HG03460 (cell line): ENCODE measurements around the gene TSPAN16.
"Not testable (repeated sequence)": the region's sequence is repeated elsewhere in the genome, so short reads cannot be mapped to it uniquely, and the experiment has no call there.

Experiments used
- ATAC-seq: cut with Tn5 transposase; IDR thresholded peaks from one replicate; pipeline ENCODE4 v1.9.1; 2021; ENCODE audit not compliant: unreplicated experiment

Gene TSPAN16

DNA sequence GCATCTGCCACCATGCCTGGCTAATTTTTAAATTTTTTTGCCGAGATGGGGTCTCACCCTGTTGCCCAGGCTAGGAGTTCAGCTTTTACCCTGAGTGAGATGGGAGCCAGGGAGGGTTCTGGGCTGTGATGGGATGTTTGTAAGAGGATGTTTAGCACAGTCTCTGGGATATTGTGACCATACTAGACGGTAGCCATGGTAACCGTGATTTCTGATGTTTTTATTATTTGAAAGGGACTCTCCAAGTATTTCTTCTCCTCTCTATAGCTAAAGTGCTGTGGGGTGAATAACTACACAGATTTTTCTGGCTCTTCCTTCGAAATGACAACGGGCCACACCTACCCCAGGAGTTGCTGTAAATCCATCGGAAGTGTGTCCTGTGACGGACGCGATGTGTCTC is 10.4 kb downstream of the TSPAN16 start:
- ATAC-seq = no peak

DNA sequence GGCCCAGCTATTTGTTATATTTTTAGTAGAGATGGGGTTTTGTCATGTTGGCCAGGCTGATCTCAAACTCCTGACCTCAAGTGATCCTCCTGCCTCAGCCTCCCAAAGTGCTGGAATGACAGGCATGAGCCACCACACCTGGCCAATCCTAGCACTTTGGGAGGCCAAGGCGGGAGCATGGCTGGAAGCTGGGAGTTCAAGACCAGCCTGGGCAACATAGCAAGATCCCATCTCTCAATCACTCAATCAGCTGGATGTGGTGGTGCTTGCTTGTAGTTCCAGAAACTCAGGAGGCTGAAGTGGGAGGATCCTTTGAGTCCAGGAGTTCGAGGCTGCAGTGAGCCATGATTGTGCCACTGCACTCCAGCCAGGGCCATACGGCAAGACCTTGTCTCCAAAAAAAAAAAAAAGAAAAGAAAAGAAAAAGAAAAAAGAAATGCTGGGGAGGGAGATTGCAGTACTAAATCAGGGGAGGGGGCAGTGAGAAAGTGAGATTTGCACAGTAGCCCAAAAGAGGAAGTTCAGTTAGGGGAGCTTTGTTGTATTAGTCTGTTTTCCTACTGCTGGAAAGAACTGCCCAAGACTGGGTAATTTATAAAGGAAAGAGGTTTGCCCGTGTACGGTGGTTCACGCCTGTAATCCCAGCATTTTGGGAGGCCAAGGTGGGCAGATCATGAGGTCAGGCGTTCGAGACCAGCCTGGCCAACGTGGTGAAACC is 24.5 kb downstream of the TSPAN16 start:
- not testable (repeated sequence) for ATAC-seq

DNA sequence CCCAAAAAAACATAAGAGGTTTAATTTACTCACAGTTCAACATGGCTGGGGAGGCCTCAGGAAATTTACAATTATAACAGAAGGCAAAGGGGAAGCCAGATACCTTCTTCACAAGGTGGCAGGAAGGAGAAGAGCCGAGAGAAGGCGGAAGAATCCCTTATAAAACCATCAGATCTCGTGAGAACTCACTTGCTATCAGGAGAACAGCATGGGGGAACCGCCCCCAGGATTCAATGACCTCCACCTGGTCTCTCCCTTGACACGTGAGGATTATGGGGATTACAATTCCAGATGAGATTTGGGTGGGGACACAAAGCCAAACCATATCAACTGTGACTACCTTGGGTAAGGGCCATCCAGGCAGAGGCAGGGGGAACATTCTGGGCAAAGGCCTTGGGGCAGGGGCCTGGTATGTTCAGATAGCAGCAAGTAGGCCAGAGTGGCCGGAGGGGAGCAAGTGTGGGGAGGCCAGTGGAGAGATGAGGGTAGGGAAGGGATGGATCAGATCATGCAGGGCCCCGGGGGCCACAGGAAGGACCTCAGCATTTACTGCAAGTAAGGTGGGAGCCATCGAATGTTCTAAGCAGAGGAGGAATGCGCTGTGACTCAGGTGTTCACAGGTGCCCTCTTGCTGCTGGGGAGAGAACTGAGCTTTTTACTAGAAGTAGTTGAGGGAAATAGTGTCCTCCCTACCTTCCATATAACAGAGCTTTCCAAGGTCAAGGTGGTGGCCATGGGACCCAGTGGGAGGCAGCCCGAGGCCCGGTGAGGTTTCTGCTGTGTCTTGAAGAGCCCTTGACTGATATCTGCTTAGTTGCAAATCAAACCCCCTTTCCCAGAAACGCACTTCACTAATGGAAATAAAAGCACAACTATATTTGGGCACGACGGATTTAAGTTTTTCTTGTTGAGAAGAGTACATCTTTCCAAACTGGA is 25.5 kb downstream of the TSPAN16 start:
- no peak for ATAC-seq

DNA sequence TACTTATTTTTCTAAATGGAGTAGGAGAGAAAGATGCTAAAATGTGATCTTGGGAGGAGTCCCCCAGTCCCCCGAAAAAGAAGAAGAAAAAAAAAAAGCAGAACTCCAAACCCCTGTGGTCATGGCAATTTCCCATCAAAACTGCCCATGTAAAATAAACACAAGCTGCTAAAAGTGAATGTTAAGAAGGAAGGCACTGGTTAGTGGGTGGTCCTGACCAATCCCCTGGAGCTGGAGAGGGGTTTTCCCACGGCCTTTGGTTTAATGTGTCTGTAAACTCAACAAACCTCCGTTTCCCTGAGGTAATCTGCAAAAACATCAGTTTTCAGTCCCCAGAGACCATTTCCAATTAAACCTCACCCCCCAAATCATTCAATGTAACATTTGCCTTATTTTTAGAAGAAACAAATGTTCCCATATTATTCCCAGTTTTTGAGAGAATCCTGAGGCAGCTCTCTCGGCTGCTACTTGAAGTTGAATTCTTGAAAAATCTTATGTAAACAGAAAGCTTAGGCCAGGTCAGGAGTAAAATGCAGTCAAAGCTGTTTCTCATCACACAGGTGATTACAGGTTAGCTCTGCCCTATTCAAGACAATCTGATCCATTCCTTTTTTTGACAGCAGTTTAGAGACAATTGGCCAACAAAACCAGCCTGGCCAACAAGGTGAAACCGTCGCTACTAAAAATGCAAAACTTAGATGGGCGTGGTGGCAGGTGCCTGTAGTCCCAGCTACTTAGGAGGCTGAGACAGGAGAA is 26.5 kb downstream of the TSPAN16 start:
- no peak for ATAC-seq

- ATAC-seq = no peak
These were observed 27.7 kb downstream of the TSPAN16 start for GRCh38 chr19:11323601-11324078.

DNA sequence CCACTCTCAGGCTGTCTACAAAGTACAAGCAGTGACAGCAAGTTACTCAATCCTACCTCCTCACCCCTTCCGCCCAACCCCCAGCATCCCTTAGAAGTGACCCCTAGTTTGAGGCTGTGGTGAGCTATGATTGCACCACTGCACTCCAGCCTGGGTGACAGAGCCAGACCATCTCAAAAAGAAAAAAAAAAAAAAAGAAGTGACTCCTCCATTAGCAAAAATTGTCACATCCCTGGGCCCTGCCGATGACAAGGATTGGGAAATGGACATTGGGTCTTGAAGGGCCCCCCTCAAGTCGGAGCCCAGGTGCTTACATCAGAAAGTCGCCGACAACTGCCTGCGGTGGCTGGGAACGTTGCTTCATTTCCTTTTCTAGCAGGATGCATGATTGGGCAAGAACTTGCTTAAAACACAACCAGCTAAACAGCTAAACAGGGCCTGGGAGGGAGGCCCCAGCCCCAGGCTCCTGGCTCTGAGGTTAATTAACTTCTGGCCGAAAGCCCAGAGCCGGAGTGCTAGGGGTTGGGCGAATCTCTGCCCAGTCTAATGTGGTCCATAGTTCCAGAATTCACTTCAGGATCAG is 28.2 kb downstream of the TSPAN16 start:
- peak; percentile 68 for ATAC-seq

GRCh38 chr19:11324748-11325389 is 28.9 kb downstream of the TSPAN16 start:
- ATAC-seq = no peak

DNA sequence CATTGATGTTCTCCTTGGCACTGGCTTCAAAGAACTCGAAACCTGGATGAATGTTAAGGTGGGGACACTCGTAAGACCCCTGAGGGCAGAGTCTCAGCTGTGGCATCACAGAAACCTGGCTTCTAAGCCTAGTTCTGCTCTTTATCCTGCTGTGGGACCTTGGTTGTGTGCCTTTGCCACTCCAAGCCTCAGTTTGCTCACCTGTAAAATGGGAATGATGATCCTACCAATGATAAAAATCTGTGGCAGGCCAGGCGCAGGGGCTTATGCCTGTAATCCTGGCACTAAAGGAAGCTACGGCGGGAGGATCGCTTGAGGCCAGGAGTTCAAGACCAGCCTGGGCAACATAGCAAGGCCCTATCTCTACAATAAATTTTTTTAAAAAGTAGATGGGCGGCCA is 29.6 kb downstream of the TSPAN16 start:
- ATAC-seq = no peak

GRCh38 chr19:11330127-11330526 is 34.2 kb downstream of the TSPAN16 start:
- ATAC-seq = no peak

DNA sequence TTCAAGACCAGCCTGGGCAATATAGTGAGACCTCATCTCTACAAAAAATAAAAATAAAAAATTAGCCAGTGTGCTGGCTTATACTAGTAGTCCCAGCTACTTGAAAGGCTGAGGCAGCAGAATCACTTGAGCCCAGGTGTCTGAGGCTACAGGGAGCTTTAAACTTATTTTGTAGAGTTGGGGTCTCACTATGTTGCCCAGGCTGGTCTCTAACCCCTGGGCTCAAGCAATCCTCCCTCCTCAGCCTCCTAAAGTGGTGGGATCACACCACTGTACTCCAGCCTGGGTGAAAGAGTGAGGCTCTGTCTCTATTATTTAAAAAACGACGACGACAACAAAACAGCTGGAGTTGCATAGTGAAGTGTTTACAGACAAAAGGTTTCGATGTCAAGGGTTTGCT is 35.5 kb downstream of the TSPAN16 start:
- no peak for ATAC-seq

DNA sequence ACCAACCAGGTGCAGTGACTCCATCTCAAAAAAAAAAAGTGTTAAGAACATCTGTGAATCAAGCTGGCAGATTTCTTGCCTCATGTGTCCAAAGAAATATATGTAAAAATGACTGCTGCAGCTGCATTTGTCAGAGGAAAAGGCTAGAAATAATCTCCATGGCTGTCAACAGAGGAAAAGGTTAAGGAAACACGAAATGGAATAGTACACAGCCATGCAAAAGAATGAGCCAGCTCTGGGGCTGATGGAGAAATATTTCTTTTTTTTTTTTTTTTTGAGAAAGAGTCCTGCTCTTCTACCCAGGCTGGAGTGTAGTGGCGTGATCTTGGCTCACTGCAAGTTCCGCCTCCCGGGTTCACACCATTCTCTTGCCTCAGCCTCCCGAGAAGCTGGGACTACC is 36.9 kb downstream of the TSPAN16 start:
- no peak for ATAC-seq

DNA sequence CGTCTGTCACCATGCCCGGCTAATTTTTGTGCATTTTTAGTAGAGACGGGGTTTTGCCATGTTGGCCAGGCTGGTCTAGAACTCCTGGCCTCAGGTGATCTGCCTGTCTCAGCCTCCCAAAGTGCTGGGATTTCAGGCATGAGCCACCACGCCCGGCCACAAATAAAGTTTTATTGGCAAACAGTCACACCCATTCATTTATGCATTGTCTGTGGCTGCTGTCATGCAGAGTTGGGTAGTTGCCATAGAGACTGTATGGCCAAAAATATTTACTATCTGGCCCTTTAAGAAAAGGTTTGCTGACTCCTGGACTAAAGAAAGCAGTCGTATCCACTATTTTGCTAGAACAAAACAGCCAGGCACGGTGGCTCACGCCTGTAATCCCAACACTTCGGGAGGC is 37.9 kb downstream of the TSPAN16 start:
- ATAC-seq = not testable (repeated sequence)

DNA sequence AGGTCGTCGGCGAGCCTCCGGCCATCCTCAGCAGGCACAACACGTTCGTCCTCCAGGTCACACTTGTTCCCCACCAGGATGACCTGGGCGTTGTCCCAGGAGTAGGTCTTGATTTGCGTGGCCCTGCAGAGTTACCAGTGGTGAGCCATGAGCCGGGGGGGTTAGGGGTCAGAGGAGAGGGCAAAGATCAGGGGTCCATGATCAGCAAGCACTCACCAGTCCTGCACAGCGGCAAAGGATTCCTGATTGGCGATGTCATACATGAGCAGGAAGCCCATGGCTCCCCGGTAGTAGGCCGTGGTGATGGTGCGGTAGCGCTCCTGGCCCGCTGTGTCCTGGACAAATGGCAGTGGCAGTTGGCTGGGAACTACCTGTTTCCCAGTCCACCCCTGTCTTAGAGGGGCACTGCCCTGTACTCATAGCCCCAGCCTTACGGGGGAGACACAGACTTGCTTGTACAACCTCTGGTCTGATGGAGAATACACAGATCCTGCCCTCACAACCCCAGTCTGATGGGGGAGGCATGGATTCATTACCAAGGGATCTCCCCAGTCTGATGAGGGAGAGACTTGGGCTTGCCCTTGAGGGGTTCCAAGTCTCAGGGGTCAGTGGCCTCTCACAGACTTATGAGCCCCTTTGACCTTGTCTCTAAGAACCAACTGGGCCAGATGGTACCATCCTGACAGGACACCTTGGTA is 39.6 kb downstream of the TSPAN16 start:
- ATAC-seq = no peak

GRCh38 chr19:11337080-11337479 is 41.1 kb downstream of the TSPAN16 start:
- ATAC-seq = no peak

GRCh38 chr19:11338121-11338520 is 42.2 kb downstream of the TSPAN16 start:
- ATAC-seq = no peak

DNA sequence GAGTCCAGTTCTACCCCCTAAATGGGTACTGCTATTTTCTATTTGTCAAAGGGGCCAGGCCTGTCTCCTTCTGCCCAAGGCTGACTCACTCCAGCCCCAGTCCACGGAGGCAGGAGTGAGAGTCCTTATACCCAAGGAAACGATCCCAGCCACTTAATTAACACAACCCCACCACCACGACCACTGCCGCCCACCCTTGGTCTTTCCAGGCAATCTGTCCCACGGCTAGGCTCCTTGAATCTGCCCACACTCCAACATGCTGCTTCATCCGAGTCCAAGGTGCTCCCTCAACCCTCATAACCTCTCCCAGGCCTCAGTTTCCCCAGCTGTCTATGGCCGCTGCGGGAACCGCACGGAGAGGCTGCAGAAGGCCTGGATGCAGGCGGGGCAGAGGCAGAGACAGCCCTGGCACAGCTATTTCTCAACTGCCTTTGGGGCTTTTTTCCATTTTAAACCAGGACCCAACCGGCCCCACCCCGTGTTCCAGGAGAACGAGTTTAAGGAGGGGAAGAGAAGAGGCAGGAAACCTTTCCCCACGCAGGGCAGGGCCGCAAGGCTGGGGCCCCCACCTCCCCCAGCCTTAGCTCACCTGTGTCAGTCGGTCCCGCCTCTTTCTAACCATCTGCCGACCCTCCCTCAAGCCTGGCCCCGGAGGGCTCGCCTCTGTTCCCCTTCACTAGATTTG is 42.8 kb downstream of the TSPAN16 start:
- no peak for ATAC-seq

DNA sequence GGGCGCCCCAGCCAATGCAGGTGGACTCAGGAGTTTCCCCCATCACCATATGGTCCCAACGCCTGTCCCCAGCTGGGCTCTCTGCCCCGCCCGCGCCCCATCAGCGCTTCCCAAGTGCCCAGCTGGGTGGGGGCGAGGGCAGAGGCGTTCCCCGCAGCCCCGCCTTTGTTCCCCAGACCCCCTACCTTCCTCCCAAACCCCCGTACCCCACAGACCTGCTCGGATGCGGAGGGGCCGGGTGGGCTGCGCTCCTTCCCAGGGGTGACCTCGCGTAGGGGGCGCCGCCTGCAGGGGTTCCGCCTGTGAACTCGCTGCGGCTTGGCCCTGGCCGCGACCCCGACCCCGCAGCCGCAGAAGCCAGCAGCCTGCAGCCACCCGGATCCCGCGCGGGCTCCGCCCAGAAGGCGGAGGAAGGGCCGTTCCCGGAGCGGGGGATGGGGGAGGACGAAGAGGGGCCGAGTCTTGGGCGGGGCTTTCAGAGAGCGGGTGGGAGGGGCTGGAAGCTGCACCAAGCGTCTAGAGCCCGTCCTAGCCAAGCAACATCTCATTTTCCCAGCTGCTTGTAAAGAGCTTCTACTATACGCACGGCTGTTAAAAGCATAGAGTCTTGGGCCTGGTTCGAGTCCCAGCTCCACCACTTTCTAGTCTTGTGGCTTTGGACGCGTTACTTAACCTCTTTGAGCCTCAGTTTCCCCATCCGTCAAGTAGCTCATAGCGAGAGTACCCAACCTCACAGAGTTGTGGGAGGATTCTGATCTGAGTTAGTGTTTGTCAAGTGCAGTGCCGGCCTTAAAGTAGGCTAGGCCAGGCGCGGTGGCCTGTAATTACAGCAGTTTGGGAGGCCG is 43.5 kb downstream of the TSPAN16 start, which contains the start of gene RAB3D:
RAB3D (minus strand) TSS at position 404 of the 845 bp plus-strand sequence. CDS start 2,258 bp downstream, outside the sequence.
- no peak for ATAC-seq

- ATAC-seq = not testable (repeated sequence)
These were observed 44.1 kb downstream of the TSPAN16 start for GRCh38 chr19:11340099-11340467.
